PC-3 (cell line): ENCODE data around the gene SEMA3D. TPM values are rescaled to one million over a fixed set of nuclear protein-coding genes. Genes with fewer than 3 reads are reported as not detected.

ENCODE experiments used
- ATAC-seq: fragments of 200-7000 bp; cut with Tn5 transposase; 2 replicates; pipeline ENCODE4 v1.9.1; 2020; ENCODE audit warnings: mild to moderate bottlenecking, moderate library complexity
- BruUV-seq: library from RNA; stranded (reverse); fragments of 400-500 nt; replicated peaks from 2 replicates; lab custom pipeline; 2021; lab: Mats Ljungman, UMichigan
- CTCF ChIA-PET: fragments of 300-600 bp; sonication (Branson Sonifier 250); formaldehyde crosslinking; loops from one replicate; lab custom pipeline; 2022; ENCODE audit warnings: antibody characterized with exemption; lab: Charles Lee
- POLR2A ChIA-PET: fragments of 300-600 bp; sonication (Branson Sonifier 250); formaldehyde crosslinking; loops from one replicate; lab custom pipeline; 2022; ENCODE audit warnings: antibody characterized with exemption; ENCODE audit not compliant: unreplicated experiment; lab: Charles Lee
- DNase-seq: peaks from one replicate; pipeline ENCODE4 v3.0.0-alpha.2; 2015
- H2AFZ ChIP-seq: fragments of 300-600 bp; sonication (generic); 2 replicates; pipeline ENCODE4 v1.6.0; 2016; ENCODE audit warnings: antibody characterized with exemption, low read length
- H3F3A ChIP-seq: fragments of 300-600 bp; sonication (generic); one replicate; pipeline ENCODE4 v1.6.0; 2017; ENCODE audit warnings: antibody characterized with exemption, low read length, control low read depth, mild to moderate bottlenecking; ENCODE audit not compliant: unreplicated experiment
- H3K27ac ChIP-seq: fragments of 300-600 bp; sonication (generic); 2 replicates; pipeline ENCODE4 v1.5.1; 2016; ENCODE audit warnings: mild to moderate bottlenecking, low read length
- H3K27me3 ChIP-seq: fragments of 300-600 bp; sonication (generic); 2 replicates; pipeline ENCODE4 v1.6.1; 2016; ENCODE audit warnings: low read length, mixed read lengths
- H3K36me3 ChIP-seq: fragments of 300-600 bp; sonication (generic); 2 replicates; pipeline ENCODE4 v1.6.1; 2016; ENCODE audit warnings: low read depth, mixed run types, low read length, mixed read lengths
- H3K4me1 ChIP-seq: fragments of 300-600 bp; sonication (generic); 2 replicates; pipeline ENCODE4 v1.5.1; 2016; ENCODE audit warnings: low read length; ENCODE audit not compliant: insufficient read depth
- H3K4me2 ChIP-seq: fragments of 300-600 bp; sonication (generic); 2 replicates; pipeline ENCODE4 v1.6.0; 2016; ENCODE audit warnings: low read length
- H3K4me3 ChIP-seq: fragments of 300-600 bp; sonication (generic); 2 replicates; pipeline ENCODE4 v1.5.1; 2016; ENCODE audit warnings: mild to moderate bottlenecking, low read length, mixed read lengths
- H3K79me2 ChIP-seq: fragments of 300-600 bp; sonication (generic); 2 replicates; pipeline ENCODE4 v1.6.1; 2017; ENCODE audit warnings: low read length, mixed read lengths
- H3K9ac ChIP-seq: fragments of 300-600 bp; sonication (generic); 2 replicates; pipeline ENCODE4 v1.6.0; 2016; ENCODE audit warnings: mild to moderate bottlenecking, low read length
- H3K9me2 ChIP-seq: fragments of 300-600 bp; sonication (generic); replicated peaks from 2 replicates; pipeline ENCODE4 v1.6.1; 2016; ENCODE audit warnings: mixed run types, low read length, mixed read lengths
- H3K9me3 ChIP-seq: fragments of 300-600 bp; sonication (generic); 2 replicates; pipeline ENCODE4 v1.6.1; 2016; ENCODE audit warnings: low read length, mixed read lengths
- H4K20me1 ChIP-seq: fragments of 300-600 bp; sonication (generic); 2 replicates; pipeline ENCODE4 v1.6.1; 2016; ENCODE audit warnings: low read length, mixed read lengths
- EZH2 ChIP-seq: fragments of 300-600 bp; sonication (generic); IDR thresholded peaks from one replicate; pipeline ENCODE4 v1.6.1; 2017; ENCODE audit warnings: antibody characterized with exemption, mild to moderate bottlenecking, low read length; ENCODE audit not compliant: unreplicated experiment
- EZH2phosphoT487 ChIP-seq: fragments of 300-600 bp; sonication (generic); IDR thresholded peaks from 2 replicates; pipeline ENCODE4 v1.6.1; 2018; ENCODE audit warnings: mild to moderate bottlenecking, antibody characterized with exemption, low read length, borderline replicate concordance
- intact Hi-C: fragments of 100-400 bp; cut with micrococcal nuclease; formaldehyde crosslinking; loops from 2 replicates; pipeline ENCODE4 v1.9.0; 2023
- total RNA-seq: library from RNA; depleted of rRNA; stranded (reverse); fragments of >200 nt; gene quantifications from 2 replicates; pipeline ENCODE4 v1.2.3, GENCODE V29; 2014
- TF ChIP-seq, protein P1 (sequence below): fragments of 300-600 bp; sonication (generic); conservative IDR thresholded peaks from 2 replicates; pipeline ENCODE4 v1.5.1; 2017; ENCODE audit warnings: antibody characterized with exemption, low read depth, mild to moderate bottlenecking, low read length

The SEMA3D gene
- total RNA-seq, 1 experiment from 2014 or later: 4.8 TPM

DNA sequence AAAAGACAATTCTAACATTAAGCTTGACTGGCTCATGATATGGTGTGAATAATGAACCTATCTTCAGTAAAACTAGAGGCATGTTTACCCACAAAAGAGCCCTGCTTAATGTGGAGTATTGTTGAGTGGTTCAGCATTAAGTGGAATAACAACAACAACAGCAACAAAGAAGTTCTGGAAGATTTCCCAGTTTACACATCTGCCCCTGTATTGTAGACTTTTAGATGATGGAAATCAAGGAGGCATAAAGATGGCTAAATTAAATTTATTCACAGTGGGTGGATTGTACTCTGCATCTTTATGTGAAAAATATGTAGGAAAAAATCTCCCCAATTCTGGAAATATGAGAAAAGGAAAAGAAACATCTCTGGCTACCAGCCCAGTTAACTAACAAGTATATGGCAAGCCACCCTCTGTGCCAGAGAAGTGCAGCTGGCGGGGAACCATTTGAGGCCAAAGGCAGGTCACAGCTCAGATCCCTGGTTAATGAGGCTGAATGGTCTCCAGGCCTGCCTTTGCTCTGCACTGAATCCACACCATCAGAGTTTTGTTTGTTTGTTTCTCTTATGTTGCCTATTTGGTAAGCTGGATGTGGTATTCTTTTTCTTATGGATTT, 186.0 kb downstream of the SEMA3D start:
- Histone ChIP-seq H2AFZ (no peak overlapping the region), H3K4me2 (no peak overlapping the region), H3K27me3 (no peaks in the 10 kb centered on the region), H3K9me2 (no peaks in the 10 kb centered on the region), H3K36me3 (no peaks in the 10 kb centered on the region), H3K4me1 (no peaks in the 10 kb centered on the region), H3K79me2 (no peaks in the 10 kb centered on the region), H3K9me3 (no peaks in the 10 kb centered on the region), H4K20me1 (no peaks in the 10 kb centered on the region), H3K27ac (no peak overlapping the region), H3K4me3 (no peak overlapping the region), H3F3A (no peaks in the 10 kb centered on the region), H3K9ac (no peak overlapping the region)
- ATAC-seq (no peak), DNase-seq (no peak)
- intact Hi-C loops: no loop called here
- POLR2A ChIA-PET: no interaction called here
- no TSS peak for BruUV-seq
- TF ChIP-seq, protein P1, sequence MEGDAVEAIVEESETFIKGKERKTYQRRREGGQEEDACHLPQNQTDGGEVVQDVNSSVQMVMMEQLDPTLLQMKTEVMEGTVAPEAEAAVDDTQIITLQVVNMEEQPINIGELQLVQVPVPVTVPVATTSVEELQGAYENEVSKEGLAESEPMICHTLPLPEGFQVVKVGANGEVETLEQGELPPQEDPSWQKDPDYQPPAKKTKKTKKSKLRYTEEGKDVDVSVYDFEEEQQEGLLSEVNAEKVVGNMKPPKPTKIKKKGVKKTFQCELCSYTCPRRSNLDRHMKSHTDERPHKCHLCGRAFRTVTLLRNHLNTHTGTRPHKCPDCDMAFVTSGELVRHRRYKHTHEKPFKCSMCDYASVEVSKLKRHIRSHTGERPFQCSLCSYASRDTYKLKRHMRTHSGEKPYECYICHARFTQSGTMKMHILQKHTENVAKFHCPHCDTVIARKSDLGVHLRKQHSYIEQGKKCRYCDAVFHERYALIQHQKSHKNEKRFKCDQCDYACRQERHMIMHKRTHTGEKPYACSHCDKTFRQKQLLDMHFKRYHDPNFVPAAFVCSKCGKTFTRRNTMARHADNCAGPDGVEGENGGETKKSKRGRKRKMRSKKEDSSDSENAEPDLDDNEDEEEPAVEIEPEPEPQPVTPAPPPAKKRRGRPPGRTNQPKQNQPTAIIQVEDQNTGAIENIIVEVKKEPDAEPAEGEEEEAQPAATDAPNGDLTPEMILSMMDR: no peak
- TF ChIP-seq EZH2 (no peak), EZH2phosphoT487 (no peak)
- CTCF ChIA-PET: interaction anchor here (0.5 kb wide), 1 partner anchor 14 kb away, joined by 3 read pairs; no protein-coding TSS in a partner anchor

DNA sequence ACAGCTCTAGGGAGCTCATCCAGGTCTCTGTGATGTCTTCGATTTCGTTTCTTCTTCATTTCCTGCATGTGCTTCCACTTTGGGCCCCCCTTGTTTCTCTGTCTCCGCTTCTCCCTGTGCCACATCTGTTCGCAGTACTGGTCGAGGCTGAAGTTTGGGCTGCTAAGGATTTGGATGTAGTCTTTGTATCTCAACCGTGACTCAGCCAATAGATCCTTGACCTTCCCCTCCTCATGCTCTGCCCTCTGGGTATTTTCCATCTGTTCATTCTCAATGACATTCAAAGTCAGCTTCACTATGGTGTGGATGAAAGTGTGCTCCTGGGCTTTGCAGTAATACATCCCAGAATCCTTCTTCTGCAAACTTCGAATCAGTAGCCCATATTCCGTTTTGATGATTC, 187.4 kb downstream of the SEMA3D start:
- Histone ChIP-seq H3K4me3 (no peak overlapping the region), H3K9me3 (no peaks in the 10 kb centered on the region), H3K9ac (no peak overlapping the region), H3K27me3 (no peaks in the 10 kb centered on the region), H3K9me2 (no peaks in the 10 kb centered on the region), H3K27ac (no peak overlapping the region), H3K4me2 (no peak overlapping the region), H2AFZ (no peak overlapping the region), H3K36me3 (no peaks in the 10 kb centered on the region), H3K79me2 (no peaks in the 10 kb centered on the region), H3K4me1 (no peaks in the 10 kb centered on the region), H4K20me1 (no peaks in the 10 kb centered on the region), H3F3A (no peaks in the 10 kb centered on the region)
- ATAC-seq (no peak), DNase-seq (no peak)
- no TSS peak for BruUV-seq
- intact Hi-C loops: no loop called here
- ChIA-PET CTCF (no interaction called here), POLR2A (no interaction called here)
- TF ChIP-seq EZH2phosphoT487: no peak
- no peak for TF ChIP-seq EZH2

DNA sequence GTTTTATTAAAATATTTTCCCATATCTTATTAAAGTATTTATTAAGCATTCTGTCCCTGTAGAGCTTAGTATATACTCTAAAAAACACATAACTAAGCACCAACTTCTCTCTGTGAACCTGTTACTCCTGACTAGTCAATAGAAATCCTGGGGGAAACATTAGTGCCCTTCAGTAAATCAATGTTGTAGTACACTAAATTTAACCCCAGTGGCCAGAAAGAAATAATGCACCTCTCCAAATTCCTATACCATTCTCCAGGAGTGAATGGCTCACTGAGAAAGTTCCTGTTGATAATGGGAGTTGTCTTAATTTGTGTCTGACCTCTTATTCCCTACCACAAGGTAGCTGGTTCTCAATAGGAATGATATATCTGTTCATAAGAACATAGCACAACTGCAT, 188.2 kb downstream of the SEMA3D start:
- Histone ChIP-seq H3K27ac (no peak overlapping the region), H3K4me1 (no peaks in the 10 kb centered on the region), H3K79me2 (no peaks in the 10 kb centered on the region), H3K36me3 (no peaks in the 10 kb centered on the region), H3K27me3 (no peaks in the 10 kb centered on the region), H3K9me3 (no peaks in the 10 kb centered on the region), H2AFZ (no peak overlapping the region), H4K20me1 (no peaks in the 10 kb centered on the region), H3K9ac (no peak overlapping the region), H3F3A (no peaks in the 10 kb centered on the region), H3K9me2 (no peaks in the 10 kb centered on the region), H3K4me2 (no peak overlapping the region), H3K4me3 (no peak overlapping the region)
- no TSS peak for BruUV-seq
- CTCF ChIA-PET: no interaction called here
- peak; percentile 56; the same call in 1 of the 2 replicates for ATAC-seq
- POLR2A ChIA-PET: no interaction called here
- intact Hi-C loops: no loop called here
- peak; percentile 14 for DNase-seq
- no peak for TF ChIP-seq EZH2phosphoT487
- TF ChIP-seq, protein P1: peak; percentile 35; the same call in 1 of the 2 replicates
- no peak for TF ChIP-seq EZH2
